HG03060 (cell line): Measurements from ENCODE around the gene SHTN1.

Experiments
- ATAC-seq: cut with Tn5 transposase; IDR thresholded peaks from one replicate; pipeline ENCODE4 v1.9.1; 2021; ENCODE audit warnings: low read depth, moderate number of reproducible peaks; ENCODE audit not compliant: unreplicated experiment

Gene SHTN1

GRCh38 chr10:116919164-116919563, 85.8 kb downstream of the SHTN1 start:
- no peak for ATAC-seq

DNA sequence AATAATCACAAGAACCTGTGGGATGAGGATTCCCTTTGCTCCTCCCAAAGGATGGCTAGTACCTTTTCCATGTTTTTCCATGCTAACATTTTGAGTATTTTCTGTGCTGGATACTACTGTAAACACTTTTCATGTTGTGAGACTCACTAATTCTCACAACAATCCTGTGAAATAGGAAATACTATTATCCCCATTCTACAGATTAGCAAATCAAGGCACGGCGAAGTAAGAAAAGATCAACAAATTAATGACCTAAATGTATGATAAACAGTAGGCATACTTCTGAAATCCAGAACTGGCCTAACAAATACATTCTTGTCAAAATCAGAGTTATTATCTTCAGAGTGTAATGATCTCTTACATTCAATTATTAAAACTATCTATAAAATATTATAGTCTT, 86.4 kb downstream of the SHTN1 start:
- ATAC-seq = no peak

DNA sequence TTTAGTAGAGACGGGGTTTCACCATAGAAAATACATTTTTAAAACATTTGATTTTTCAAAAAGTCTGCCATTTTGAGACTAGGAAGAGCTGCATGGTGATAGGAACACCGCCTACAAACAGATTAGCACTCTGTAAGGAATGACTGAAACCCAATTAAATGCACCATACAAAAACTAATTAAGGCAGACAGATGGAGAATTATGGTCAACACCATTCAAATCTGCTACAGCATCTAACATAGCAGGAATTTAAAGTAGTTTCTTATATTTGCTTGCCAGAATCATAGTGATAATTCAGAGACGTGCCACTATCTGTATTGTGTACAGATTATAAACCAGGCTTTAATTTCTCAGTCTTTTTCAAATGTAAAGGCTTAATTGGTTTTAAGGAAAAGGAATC, 87.5 kb downstream of the SHTN1 start:
- no peak for ATAC-seq

DNA sequence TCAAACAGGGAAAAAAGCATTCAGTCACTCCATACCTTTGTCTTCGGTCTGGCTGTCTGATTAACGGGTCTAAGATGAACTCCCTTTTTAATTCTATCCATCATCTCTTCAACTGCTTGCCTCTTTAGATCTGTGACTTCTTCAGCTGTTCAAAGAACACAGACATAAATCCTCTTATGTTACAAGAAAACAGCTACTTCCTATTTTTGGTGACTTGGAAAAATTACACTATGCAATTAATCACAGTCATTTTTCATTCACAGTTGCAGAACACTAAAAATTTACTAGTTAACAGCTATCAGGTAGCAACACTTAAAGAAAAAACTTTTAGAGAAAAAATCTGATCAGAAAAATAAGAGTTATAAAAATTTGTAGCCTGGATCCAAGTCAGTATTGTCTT, 89.6 kb downstream of the SHTN1 start:
- no peak for ATAC-seq

- ATAC-seq = no peak
Observed at GRCh38 chr10:116913695-116914094, 91.3 kb downstream of the SHTN1 start.

DNA sequence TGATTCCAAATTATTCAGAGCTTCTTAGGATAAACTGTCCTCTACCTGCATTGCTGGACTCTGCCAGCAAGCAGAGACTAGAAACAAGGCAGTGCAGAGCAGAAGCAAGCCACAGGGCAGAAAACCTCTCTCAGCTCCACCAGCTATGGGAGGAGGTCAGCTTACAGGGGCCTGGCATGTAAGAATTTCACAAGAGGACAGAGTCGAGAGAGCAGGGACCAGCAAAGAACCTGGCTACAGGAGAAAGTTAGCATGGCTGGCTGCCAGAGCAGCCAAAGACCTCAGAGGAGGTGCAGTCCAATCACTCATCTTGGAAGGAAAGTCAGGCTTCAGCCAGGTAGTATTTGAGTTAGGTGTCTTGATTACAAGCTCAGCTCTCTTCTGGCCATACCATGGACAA, 92.8 kb downstream of the SHTN1 start:
- no peak for ATAC-seq

DNA sequence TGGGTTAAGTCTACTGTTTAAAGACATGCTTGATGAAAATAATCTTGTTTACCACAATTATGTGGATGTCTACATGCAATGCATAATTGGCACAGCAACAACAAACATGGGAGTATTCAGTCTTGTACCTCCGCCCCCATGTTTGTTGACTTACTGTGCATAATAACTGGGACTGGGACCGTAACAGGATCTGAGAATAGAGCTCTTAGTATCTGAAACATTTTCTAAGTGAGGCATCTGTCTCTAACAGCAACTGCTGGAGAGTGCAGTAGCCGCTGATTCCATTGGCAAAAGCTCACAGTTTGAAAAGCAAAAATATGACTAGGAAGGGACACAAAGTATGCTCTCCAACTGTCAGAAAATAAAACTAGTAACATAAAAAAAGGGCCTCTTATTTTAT, 94.1 kb downstream of the SHTN1 start:
- ATAC-seq = no peak

- ATAC-seq = no peak
Observed at GRCh38 chr10:116909307-116909706, 95.7 kb downstream of the SHTN1 start.

DNA sequence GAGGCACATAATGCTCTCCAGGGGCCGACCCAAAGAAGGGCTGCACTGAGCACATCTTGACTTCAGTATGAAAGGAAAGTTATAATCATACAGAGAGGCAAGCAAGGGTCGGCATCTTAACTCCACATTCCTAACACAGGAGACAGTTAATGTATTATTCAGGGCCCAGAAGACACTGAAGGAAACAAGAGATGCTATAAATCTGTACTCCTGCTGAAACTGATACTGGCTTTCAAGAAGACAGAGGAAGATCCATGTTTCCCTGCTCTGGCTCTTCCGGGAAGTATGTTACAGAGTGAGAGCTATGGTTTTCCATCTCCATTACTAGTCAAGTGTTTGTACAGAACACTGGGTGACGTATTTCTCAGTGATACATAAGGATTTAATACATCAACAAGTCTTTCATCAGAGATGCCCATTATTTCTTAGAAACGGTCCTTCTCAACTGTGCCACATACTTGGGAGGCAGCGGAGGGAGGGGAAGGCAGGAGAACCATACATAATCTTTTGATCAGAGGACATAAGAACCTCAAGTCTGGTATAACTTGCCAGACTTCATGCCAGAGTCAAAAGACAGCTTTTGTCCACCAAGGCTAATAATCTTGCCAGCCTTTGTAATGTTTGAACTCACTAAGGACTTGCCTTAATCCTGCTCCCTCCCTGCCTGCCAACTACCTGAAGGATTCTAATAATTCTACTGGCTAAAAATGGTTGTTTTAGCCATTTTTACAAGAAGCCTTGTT, 97.6 kb downstream of the SHTN1 start:
- no peak for ATAC-seq

GRCh38 chr10:116905845-116906210, 99.2 kb downstream of the SHTN1 start:
- no peak for ATAC-seq

DNA sequence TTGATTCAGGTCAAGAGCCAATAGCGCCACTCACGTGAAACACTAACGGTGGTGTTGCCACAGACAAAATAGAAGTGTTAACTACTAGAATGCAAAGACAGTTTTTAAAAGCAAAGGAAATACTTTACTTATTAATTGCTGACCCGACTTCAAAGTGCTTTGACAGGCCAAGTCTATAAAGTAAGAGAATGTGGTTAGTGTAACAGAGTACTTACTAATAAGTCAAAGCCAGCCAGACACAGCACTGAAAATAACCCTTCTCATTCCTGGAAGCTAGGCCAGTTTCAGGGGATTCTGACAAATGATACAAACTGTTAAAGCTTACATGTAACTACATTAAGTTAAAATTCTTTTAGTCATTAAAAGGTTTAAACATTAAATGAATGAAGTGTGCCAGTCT, 105.4 kb downstream of the SHTN1 start:
- ATAC-seq = no peak

- ATAC-seq = no peak
Observed at GRCh38 chr10:116893686-116894037, 111.3 kb downstream of the SHTN1 start.

DNA sequence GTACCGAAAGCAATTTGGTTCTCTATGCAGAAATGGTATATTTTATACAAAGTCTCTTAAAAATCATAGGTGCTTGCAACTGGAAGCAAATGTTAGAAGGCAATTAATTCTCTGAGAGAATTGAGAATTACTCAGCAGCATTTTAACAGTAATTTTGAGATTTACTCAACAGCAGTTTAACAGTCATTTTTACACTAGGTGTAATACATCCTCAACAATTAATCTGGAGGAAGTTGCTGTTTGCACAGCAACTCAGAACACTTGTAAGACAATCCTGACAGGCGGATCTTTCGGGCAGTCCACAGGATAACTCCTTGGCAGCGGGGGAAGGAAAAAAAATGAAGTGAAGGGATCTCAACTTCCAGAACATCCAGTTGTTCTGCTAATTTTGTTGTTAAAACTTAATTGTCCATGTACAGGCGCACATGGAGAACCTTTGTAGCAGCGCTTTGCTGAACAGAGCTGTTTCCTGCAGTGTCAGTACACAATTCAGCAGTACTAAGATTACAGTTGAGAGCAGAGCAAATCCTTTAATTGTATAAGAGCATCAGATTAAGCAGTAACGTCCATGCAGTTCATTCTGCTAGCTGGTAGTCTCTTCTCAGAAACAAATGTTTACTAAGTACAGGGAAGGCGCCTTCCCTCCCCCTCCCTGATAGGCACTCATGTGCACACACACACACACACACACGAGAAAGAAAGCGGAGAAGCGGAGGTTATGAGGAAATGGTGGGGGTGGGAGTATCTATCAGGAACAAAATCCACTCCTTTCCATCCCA, 111.9 kb downstream of the SHTN1 start:
- no peak for ATAC-seq

DNA sequence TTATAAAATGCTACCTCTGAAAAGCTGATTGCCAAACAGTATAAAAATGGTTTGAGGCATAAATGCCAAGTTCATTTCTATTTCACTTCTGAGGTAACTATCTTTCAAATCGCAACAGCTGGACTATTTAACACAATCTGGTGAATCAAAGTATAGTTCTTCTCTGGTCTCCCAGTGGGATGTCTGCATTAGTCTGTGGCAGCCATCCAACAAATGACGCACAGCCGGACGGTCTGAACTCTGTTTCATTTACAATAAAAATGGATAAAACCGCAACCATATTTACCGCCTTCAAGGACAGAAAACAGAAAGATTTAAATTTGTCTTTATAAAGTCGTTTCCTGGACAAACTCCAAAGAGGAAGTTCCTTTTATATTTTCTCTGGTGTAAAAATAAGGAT, 113.8 kb downstream of the SHTN1 start:
- no peak for ATAC-seq

GRCh38 chr10:116889066-116889465, 115.9 kb downstream of the SHTN1 start:
- no peak for ATAC-seq

- ATAC-seq = no peak
Observed at GRCh38 chr10:116888380-116889055, 116.5 kb downstream of the SHTN1 start.

DNA sequence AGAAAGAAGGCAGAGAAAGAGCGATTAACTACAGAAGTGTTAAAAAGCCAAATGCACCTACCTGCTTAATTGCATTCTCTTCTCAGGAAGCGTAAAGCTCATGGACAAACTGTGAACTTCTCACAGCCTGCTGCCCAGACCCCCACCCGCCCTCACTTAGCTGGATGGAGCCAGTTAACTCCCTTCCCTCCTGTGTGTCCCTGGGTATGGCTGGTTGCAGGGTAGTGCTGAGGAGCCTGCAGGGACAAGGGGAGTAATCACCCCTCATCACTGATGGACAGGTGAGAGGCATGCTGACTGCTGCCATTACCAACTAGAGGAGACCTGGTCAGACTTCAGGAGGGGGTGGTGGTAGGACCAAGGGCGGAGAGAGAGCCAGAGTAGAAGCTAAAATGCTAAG, 118.2 kb downstream of the SHTN1 start:
- no peak for ATAC-seq

DNA sequence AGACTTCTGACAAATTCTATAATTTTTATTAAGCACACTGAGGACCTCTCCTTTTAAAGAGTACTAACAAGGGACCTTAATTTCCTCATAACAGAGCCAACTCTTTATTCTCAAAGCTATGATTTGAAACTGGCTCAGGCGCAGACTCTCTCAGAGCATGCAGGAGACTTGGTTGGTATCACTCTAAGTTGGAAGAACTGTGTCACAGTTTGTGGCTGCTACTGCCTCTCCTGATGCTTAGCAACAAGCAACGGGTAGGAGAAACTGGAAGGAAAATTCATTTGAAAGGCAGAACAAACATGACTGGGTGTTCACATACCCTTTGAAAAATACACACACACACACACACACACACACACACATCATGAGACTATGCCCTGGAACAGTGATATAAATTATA, 122.3 kb downstream of the SHTN1 start:
- no peak for ATAC-seq

DNA sequence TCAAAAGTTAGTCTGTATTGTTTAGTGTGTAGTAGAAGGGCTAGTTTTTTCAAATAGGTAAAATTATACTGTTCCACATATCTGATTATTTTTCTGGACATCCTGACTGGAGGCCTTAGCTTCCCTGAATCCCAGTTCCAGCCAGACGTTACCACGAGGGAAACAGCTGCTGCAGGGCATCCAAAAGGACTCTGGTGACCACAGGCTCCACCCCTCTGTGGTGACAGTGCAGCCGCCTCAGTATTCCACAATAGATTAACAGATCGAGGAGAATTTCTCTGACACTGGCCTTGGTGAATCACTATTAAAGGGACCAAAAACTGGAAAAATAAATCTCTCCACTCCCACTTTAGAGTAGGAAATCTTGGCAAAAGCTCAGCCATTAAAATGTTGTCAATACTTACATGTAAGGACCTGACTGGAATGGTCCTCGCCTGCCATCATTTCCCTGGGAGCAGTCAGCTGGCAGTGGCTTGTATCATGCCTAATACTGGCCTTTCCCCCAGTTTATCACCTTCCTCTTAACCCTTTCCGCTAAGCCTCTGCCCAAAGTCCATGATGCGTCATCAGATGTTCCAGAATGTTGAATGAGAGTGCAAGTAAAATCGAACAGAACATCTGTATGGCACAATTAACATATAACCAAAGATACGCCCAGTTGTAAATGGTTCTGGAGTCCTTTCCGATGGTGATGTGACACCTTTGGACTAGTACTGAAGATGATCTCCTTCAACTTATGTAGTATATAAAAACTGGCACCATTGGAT, 124.1 kb downstream of the SHTN1 start:
- no peak for ATAC-seq

- no peak for ATAC-seq
Observed at GRCh38 chr10:116879817-116880216, 125.2 kb downstream of the SHTN1 start.

- ATAC-seq = no peak
Observed at GRCh38 chr10:116878123-116878522, 126.9 kb downstream of the SHTN1 start.
